BE2C (cell line): ENCODE data around the gene TRPC5OS.

ENCODE experiments used
- DNase-seq: peaks from one replicate; pipeline ENCODE4 v3.0.0-alpha.2; 2020
- H3K27me3 ChIP-seq: fragments of 250-450 bp; sonication (Bioruptor Pico); 2 replicates; pipeline ENCODE4 v1.5.1; 2020; ENCODE audit warnings: mild to moderate bottlenecking
- H3K36me3 ChIP-seq: fragments of 250-450 bp; sonication (Bioruptor Pico); 2 replicates; pipeline ENCODE4 v1.5.1; 2020; ENCODE audit warnings: mild to moderate bottlenecking
- H3K4me1 ChIP-seq: fragments of 250-450 bp; sonication (Bioruptor Pico); 2 replicates; pipeline ENCODE4 v1.5.1; 2020
- H3K4me3 ChIP-seq: 2 replicates; pipeline ENCODE4 v1.5.1; 2011; ENCODE audit warnings: low read depth, low read length
- H3K9me3 ChIP-seq: fragments of 250-450 bp; sonication (Bioruptor Pico); 2 replicates; pipeline ENCODE4 v1.5.1; 2020
- TF ChIP-seq, protein P1 (sequence below): IDR thresholded peaks from 2 replicates; pipeline ENCODE4 v1.5.1; 2012; ENCODE audit warnings: mild to moderate bottlenecking, low read depth, low read length

The TRPC5OS gene

GRCh38 chrX:111848541-111848940 is 27.4 kb upstream of the TRPC5OS start:
- Histone ChIP-seq H3K4me3 (no peak overlapping the region), H3K36me3 (no peaks in the 10 kb centered on the region), H3K4me1 (no peaks in the 10 kb centered on the region), H3K27me3 (no peaks in the 10 kb centered on the region), H3K9me3 (no peaks in the 10 kb centered on the region)
- TF ChIP-seq, protein P1, sequence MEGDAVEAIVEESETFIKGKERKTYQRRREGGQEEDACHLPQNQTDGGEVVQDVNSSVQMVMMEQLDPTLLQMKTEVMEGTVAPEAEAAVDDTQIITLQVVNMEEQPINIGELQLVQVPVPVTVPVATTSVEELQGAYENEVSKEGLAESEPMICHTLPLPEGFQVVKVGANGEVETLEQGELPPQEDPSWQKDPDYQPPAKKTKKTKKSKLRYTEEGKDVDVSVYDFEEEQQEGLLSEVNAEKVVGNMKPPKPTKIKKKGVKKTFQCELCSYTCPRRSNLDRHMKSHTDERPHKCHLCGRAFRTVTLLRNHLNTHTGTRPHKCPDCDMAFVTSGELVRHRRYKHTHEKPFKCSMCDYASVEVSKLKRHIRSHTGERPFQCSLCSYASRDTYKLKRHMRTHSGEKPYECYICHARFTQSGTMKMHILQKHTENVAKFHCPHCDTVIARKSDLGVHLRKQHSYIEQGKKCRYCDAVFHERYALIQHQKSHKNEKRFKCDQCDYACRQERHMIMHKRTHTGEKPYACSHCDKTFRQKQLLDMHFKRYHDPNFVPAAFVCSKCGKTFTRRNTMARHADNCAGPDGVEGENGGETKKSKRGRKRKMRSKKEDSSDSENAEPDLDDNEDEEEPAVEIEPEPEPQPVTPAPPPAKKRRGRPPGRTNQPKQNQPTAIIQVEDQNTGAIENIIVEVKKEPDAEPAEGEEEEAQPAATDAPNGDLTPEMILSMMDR = no peak
- no peak for DNase-seq

DNA sequence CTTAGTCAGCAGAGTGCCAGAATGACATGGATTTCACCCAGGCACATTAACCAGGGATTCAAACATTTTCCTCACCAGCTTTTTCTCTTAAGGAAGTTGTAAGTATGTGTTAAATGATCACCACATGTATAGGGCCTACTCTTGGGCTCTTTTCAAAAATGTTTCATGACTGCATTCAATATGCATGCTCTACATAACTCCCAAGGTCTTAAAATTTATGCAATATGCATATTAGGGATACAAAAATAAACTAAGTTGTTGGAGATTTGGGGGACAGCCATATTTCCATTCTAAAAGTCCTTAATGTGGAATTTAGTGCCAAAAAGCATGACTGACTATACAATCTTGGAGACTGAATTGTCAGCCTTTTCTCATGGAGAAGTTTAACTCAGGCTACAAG is 25.0 kb upstream of the TRPC5OS start:
- H3K36me3 ChIP-seq = no peaks in the 10 kb centered on the region
- H3K4me3 ChIP-seq = no peak overlapping the region
- no peaks in the 10 kb centered on the region for H3K27me3 ChIP-seq
- no peaks in the 10 kb centered on the region for H3K4me1 ChIP-seq
- DNase-seq = no peak
- H3K9me3 ChIP-seq = no peaks in the 10 kb centered on the region
- TF ChIP-seq, protein P1 = no peak

DNA sequence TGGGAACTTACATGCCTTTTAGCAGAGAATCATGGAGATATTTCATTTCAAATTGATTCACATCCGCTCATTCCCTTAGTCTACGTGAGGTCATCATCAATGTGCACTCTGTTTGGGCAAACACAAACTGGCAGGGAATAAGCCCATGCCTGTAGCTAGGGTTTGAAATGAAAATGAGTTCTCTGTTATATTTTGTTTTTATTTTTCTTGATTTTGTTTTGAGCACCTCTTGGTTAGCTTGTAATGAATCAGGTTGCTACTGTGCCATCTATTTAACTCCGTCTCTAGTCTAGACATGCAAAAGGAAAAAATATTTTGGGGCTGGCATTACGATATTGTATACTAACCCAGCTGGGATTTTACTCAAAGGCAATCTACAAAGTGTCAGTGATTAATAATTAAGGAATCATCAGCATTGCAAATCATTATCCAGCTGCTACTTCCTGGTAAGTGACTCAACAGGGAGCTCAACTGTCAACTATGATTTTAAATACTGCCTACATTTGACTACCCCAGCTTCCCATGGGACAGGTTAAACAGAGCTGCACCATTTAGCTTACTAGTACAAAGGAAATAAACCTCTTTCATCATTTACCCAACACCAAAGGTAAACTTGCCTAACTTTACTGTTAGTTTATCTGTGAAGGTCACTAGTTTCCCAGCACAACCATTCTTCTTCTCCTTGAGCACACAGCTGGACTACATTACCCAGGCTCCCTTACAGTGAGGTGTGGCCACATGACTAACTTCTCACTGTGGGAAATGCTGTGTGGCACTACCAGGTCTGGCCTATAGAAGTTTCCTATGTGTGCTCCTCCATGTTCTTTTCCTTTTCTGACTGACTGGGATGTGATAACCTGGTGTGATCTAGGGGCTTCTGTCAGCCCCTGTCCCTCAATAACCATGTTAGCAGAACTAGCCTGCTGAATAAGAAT is 21.2 kb upstream of the TRPC5OS start:
- peak; percentile 4 for DNase-seq
- H3K4me1 ChIP-seq = no peaks in the 10 kb centered on the region
- no peaks in the 10 kb centered on the region for H3K9me3 ChIP-seq
- no peaks in the 10 kb centered on the region for H3K36me3 ChIP-seq
- no peak overlapping the region for H3K4me3 ChIP-seq
- H3K27me3 ChIP-seq = no peaks in the 10 kb centered on the region
- TF ChIP-seq, protein P1 = no peak

GRCh38 chrX:111857534-111858060 is 18.4 kb upstream of the TRPC5OS start:
- H3K27me3 ChIP-seq = no peaks in the 10 kb centered on the region
- TF ChIP-seq, protein P1 = no peak
- H3K36me3 ChIP-seq = no peaks in the 10 kb centered on the region
- no peak overlapping the region for H3K4me3 ChIP-seq
- DNase-seq = no peak
- H3K9me3 ChIP-seq = no peaks in the 10 kb centered on the region
- H3K4me1 ChIP-seq = no peaks in the 10 kb centered on the region

DNA sequence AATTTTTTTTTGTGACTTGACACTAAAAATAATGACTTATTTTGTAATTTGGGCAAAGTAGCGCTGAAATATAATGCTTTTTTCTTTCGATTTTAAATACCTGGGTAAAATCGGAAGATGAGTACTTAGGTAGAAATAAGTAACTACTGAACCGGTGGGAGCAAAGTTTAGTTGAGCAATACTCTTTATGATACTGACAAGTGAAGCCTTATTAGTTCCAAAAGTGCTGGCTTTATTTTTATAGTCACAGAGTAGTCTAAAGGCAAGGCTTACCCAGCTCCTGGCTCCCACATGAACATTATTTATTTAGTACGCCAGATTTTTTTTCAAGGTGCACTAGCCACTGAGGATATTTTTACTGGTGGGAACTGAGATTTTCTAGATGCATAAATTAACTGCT is 14.4 kb upstream of the TRPC5OS start:
- Histone ChIP-seq H3K4me1 (no peaks in the 10 kb centered on the region), H3K27me3 (no peaks in the 10 kb centered on the region), H3K4me3 (no peak overlapping the region), H3K9me3 (no peaks in the 10 kb centered on the region), H3K36me3 (no peaks in the 10 kb centered on the region)
- TF ChIP-seq, protein P1 = no peak
- DNase-seq = no peak

- no peak for DNase-seq
- Histone ChIP-seq H3K36me3 (no peaks in the 10 kb centered on the region), H3K4me1 (no peaks in the 10 kb centered on the region), H3K4me3 (no peak overlapping the region), H3K9me3 (no peaks in the 10 kb centered on the region), H3K27me3 (no peaks in the 10 kb centered on the region)
- TF ChIP-seq, protein P1 = no peak
These were observed 8.7 kb upstream of the TRPC5OS start for GRCh38 chrX:111867236-111867635.
